Germinal center (tissue), 1 donor: ENCODE results near the gene SRC.

Experiments
- DNase-seq: peaks from one replicate; pipeline ENCODE4 v3.0.0; 2012; ENCODE audit warnings: mixed read lengths, low spot score

Gene SRC

GRCh38 chr20:37454636-37455385 is 108.9 kb downstream of the SRC start:
- DNase-seq, result no peak
